K562 (cell line): ENCODE results near the gene RAB3D. TPM values are rescaled to one million over a fixed set of nuclear protein-coding genes. Genes with fewer than 3 reads are reported as not detected.
A peak's percentile ranks its signal among the peaks of the same experiment; 100 is the strongest.

Experiments used
- DACH1 ChIP-seq: fragments of 450-650 bp; IDR thresholded peaks from 2 replicates; pipeline ENCODE4 v1.6.1; 2018; ENCODE audit not compliant: partially characterized antibody
- MAFF ChIP-seq: IDR thresholded peaks from 2 replicates; pipeline ENCODE4 v1.6.1; 2012; ENCODE audit warnings: low read length, improper control_type of control experiment
- MEF2A ChIP-seq: IDR thresholded peaks from 2 replicates; pipeline ENCODE4 v1.6.1; 2011; ENCODE audit warnings: low read depth, mild to moderate bottlenecking, low read length, moderate library complexity; ENCODE audit not compliant: control insufficient read depth
- MXD1 ChIP-seq: fragments of 250-450 bp; sonication (Bioruptor Pico); IDR thresholded peaks from 2 replicates; pipeline ENCODE4 v1.8.0; 2021; ENCODE audit warnings: borderline replicate concordance, mild to moderate bottlenecking, moderate library complexity; ENCODE audit not compliant: poor library complexity, severe bottlenecking
- PHF21A ChIP-seq: fragments of 450-650 bp; IDR thresholded peaks from 2 replicates; pipeline ENCODE4 v1.6.1; 2017; ENCODE audit warnings: low read depth, borderline replicate concordance
- RBM14 ChIP-seq: fragments of 200-400 bp; formaldehyde crosslinking; IDR thresholded peaks from 2 replicates; pipeline ENCODE4 v1.6.1; 2018; ENCODE audit warnings: low read depth, mild to moderate bottlenecking, low read length, moderate library complexity, borderline replicate concordance; ENCODE audit not compliant: insufficient read depth
- ZBTB33 ChIP-seq: sonication (generic); formaldehyde crosslinking; IDR thresholded peaks from 2 replicates; pipeline ENCODE4 v1.8.1; 2023; ENCODE audit warnings: mild to moderate bottlenecking, missing genetic modification reagents
- ZNF121 ChIP-seq: sonication (generic); formaldehyde crosslinking; conservative IDR thresholded peaks from 2 replicates; pipeline ENCODE4 v1.8.0; 2022; ENCODE audit warnings: missing genetic modification reagents
- ZNF316 ChIP-seq: fragments of 450-650 bp; IDR thresholded peaks from 2 replicates; pipeline ENCODE4 v1.6.1; 2016
- ZNF589 ChIP-seq: fragments of 200-800 bp; sonication (Bioruptor generic); IDR thresholded peaks from 2 replicates; pipeline ENCODE4 v1.6.1; 2016; ENCODE audit warnings: low read depth, missing genetic modification characterization, missing compliant biosample characterization
- ZNF655 ChIP-seq: fragments of 250-450 bp; sonication (Bioruptor Pico); IDR thresholded peaks from 2 replicates; pipeline ENCODE4 v1.5.0; 2021
- polyA plus RNA-seq, 8 experiments: library from polyadenylated mRNA; depleted of rRNA in 4 of 8; stranded (reverse) in 5 of 8; unstranded in 3 of 8; fragments of >200 nt; fragmentation: Nextera tagmentation in 2 of 8; fragmentation: Illumina TruSeq in 1 of 8; extraction: Ambion mirVana in 2 of 8; extraction: Trizol in 1 of 8; gene quantifications; 2 replicates each; pipeline versions ENCODE4 v1.2.1 to v1.2.3, GENCODE V29; 2011 to 2014; ENCODE audit warnings: inconsistent platforms in 1 of 8, missing spikeins in 1 of 8
- total RNA-seq, 7 experiments: library from RNA; depleted of rRNA in 6 of 7; stranded (reverse); fragments of >200 nt in 6 of 7; fragmentation: Illumina TruSeq in 2 of 7; extraction: Trizol in 2 of 7; gene quantifications; 2 replicates each; pipeline versions ENCODE4 v1.2.1 to v1.2.3, GENCODE V29; 2011 to 2021; ENCODE audit warnings: low replicate concordance in 1 of 7
- TF ChIP-seq, protein P1 (sequence below): fragments of 200-600 bp; sonication (generic); IDR thresholded peaks from one replicate; pipeline ENCODE4 v1.6.1; 2012; ENCODE audit warnings: mild to moderate bottlenecking, low read depth, low read length, inconsistent platforms

RAB3D gene
- total and polyA plus RNA-seq, 9 of the 15 experiments (the other 6 are each of a cell fraction or from before 2014, with no cell fraction given), result 0.34 to 3.3 (median 1.3) TPM

- TF ChIP-seq ZBTB33 (CRISPR knock-in tag) (no peak), ZNF589 (CRISPR knock-in tag) (no peak), DACH1 (no peak), ZNF121 (peak; percentile 62), MXD1 (CRISPR knock-in tag) (no peak), ZNF655 (CRISPR knock-in tag) (no peak), MAFF (no peak), ZNF316 (0 out of 2 replicates have a peak, but pooled peaks have one; percentile 4), PHF21A (no peak), RBM14 (no peak), MEF2A (no peak)
- TF ChIP-seq, protein P1, sequence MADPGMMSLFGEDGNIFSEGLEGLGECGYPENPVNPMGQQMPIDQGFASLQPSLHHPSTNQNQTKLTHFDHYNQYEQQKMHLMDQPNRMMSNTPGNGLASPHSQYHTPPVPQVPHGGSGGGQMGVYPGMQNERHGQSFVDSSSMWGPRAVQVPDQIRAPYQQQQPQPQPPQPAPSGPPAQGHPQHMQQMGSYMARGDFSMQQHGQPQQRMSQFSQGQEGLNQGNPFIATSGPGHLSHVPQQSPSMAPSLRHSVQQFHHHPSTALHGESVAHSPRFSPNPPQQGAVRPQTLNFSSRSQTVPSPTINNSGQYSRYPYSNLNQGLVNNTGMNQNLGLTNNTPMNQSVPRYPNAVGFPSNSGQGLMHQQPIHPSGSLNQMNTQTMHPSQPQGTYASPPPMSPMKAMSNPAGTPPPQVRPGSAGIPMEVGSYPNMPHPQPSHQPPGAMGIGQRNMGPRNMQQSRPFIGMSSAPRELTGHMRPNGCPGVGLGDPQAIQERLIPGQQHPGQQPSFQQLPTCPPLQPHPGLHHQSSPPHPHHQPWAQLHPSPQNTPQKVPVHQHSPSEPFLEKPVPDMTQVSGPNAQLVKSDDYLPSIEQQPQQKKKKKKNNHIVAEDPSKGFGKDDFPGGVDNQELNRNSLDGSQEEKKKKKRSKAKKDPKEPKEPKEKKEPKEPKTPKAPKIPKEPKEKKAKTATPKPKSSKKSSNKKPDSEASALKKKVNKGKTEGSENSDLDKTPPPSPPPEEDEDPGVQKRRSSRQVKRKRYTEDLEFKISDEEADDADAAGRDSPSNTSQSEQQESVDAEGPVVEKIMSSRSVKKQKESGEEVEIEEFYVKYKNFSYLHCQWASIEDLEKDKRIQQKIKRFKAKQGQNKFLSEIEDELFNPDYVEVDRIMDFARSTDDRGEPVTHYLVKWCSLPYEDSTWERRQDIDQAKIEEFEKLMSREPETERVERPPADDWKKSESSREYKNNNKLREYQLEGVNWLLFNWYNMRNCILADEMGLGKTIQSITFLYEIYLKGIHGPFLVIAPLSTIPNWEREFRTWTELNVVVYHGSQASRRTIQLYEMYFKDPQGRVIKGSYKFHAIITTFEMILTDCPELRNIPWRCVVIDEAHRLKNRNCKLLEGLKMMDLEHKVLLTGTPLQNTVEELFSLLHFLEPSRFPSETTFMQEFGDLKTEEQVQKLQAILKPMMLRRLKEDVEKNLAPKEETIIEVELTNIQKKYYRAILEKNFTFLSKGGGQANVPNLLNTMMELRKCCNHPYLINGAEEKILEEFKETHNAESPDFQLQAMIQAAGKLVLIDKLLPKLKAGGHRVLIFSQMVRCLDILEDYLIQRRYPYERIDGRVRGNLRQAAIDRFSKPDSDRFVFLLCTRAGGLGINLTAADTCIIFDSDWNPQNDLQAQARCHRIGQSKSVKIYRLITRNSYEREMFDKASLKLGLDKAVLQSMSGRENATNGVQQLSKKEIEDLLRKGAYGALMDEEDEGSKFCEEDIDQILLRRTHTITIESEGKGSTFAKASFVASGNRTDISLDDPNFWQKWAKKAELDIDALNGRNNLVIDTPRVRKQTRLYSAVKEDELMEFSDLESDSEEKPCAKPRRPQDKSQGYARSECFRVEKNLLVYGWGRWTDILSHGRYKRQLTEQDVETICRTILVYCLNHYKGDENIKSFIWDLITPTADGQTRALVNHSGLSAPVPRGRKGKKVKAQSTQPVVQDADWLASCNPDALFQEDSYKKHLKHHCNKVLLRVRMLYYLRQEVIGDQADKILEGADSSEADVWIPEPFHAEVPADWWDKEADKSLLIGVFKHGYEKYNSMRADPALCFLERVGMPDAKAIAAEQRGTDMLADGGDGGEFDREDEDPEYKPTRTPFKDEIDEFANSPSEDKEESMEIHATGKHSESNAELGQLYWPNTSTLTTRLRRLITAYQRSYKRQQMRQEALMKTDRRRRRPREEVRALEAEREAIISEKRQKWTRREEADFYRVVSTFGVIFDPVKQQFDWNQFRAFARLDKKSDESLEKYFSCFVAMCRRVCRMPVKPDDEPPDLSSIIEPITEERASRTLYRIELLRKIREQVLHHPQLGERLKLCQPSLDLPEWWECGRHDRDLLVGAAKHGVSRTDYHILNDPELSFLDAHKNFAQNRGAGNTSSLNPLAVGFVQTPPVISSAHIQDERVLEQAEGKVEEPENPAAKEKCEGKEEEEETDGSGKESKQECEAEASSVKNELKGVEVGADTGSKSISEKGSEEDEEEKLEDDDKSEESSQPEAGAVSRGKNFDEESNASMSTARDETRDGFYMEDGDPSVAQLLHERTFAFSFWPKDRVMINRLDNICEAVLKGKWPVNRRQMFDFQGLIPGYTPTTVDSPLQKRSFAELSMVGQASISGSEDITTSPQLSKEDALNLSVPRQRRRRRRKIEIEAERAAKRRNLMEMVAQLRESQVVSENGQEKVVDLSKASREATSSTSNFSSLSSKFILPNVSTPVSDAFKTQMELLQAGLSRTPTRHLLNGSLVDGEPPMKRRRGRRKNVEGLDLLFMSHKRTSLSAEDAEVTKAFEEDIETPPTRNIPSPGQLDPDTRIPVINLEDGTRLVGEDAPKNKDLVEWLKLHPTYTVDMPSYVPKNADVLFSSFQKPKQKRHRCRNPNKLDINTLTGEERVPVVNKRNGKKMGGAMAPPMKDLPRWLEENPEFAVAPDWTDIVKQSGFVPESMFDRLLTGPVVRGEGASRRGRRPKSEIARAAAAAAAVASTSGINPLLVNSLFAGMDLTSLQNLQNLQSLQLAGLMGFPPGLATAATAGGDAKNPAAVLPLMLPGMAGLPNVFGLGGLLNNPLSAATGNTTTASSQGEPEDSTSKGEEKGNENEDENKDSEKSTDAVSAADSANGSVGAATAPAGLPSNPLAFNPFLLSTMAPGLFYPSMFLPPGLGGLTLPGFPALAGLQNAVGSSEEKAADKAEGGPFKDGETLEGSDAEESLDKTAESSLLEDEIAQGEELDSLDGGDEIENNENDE, result no peak
Observed at GRCh38 chr19:11331502-11331901, 8.0 kb downstream of the RAB3D start (continued).
